Measurements from ENCODE around the gene TRAPPC2B. TPM values are rescaled to one million over a fixed set of nuclear protein-coding genes. Genes with fewer than 3 reads are reported as not detected.

The TRAPPC2B gene
- total RNA-seq, 2 experiments from 2014 or later: 13.2 to 13.6 TPM

DNA sequence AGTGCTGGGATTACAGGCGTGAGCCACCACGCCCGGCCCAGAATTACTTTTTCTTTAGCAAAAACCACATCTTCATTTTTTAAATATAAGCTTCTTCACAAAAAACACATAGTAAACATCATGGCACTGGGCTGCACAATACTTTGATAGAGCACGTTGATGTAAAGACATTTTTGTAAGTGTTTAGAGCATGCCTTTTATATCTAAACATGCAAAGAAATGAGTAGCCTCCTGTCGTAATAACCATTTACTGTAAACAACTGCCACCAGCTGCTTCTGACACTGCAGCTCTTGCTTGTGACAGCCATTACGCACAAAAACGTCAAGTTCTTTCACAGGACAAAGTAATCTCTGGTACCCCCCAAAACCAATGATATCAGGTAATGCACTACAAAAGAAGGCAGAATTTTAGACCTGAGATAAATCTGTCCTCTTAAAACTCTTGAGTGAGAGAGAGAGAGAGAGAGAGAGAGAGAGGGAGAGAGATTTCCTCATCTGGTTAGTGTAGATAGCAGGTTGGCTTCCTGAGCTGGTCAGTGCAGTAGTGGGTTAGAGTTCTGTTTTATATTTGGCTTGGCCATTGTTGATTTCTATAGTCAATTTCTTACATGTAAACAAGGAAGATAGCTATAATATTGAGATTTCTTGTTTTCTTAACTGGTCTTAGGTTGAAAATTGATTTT lies 19.6 kb downstream of the TRAPPC2B start:
- H3K27ac Mint-ChIP-seq: no peak overlapping the region
- peaks cover 28% of the 10 kb centered on the region for H3K9me3 Mint-ChIP-seq
- POLR2A ChIA-PET: no interaction called here
- ATAC-seq (ENCODE audit: low read depth): no peak
- DNase-seq: no peak
- H3K4me3 Mint-ChIP-seq: no peak overlapping the region
- no peaks in the 10 kb centered on the region for H3K4me1 Mint-ChIP-seq
- peaks cover 14% of the 10 kb centered on the region for H3K36me3 Mint-ChIP-seq
- H3K27me3 Mint-ChIP-seq: no peaks in the 10 kb centered on the region

DNA sequence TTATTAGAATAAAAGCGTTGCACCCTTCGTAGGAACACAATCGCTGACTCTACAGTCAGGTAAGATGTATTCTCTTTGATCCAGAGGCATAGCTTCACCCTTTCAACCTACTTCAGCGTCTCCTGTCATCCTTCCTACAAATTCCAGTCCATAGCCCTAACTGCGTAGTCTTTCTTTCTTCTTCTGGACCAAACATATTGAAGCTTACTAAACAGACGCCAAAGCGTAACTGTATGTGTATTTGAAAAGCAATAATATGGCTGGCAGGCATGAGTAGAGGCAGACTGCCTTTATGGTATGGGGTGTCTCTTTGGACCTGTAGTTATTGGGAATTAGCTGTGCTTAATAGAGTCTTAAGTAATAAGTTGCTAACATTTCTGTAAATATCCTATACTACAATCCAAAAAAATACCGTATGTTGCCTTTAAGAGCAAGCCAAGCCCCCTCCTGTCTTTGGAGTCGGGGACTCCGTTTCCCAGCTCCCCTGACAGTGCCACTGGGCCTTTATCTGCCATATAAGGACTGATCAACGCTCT lies 25.9 kb downstream of the TRAPPC2B start:
- Mint-ChIP-seq H3K36me3 (peaks cover 36% of the 10 kb centered on the region), H3K27me3 (no peaks in the 10 kb centered on the region), H3K4me1 (peaks cover 29% of the 10 kb centered on the region), H3K4me3 (peak overlapping the region; percentile 94), H3K27ac (peak overlapping the region; percentile 92), H3K9me3 (peaks cover 18% of the 10 kb centered on the region)
- POLR2A ChIA-PET: interaction anchor here (0.6 to 2.0 kb wide), 10 partner anchors 9 to 433 kb away, joined by 3 to 9 read pairs (median 4); partner anchors contain the start of genes TRAPPC2B, ZNF17, ZNF304 and ZNF547
- DNase-seq (no peak), ATAC-seq (ENCODE audit: low read depth) (no peak)

DNA sequence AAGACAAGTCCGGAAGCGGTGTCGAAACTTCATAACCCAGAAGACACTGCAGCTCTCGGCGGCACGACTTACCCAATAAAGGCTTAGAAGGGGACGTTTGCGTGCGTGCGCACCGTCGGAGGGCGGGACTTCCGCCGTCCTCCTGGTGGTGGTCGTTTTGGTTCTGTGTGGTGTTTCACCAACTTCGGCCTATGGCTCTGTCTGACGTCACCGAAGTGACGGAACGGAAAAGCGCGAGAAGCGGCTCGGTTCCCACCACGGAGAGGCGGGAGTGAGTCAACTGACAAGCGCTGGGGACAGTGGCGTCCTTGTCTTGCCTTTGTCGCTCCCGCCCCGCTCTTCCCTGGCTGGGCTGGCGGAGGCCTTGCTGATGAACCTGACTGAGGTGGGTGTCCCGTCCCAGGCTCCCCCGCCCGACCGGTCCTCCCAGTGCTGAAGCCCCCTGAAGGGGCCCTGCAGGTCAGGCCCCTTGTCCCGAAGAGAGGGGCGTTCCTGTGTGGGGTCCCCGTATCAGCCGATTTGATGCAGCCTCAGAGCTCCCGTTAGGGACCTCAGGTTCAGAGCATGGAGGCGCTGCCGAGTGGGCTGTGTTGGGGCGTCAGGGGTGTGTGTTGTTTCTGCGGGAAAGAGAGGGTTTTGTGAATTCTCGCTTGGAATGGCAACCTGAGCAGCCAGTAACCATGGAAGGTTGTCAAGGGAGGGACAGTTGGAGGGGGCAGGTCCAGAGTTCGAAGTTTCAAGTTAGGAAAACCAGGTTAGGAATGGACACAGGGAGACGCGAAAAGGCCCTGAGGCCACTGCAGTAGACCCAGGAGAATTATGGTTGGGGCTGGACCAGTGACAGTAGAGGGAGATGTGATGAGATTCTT lies 26.6 kb downstream of the TRAPPC2B start, which contains the start of gene ZNF548:
Gene ZNF548, plus strand, starts transcription at position 125 of the 869 bp plus-strand sequence. Its CDS starts 246 bp downstream, at position 371.
- peak within 1 kb of the TSS; percentile 92 for H3K27ac Mint-ChIP-seq
- POLR2A ChIA-PET: interaction anchor here (0.6 to 2.0 kb wide), 11 partner anchors 8 to 432 kb away, joined by 3 to 9 read pairs (median 4); partner anchors contain the start of genes TRAPPC2B, ZNF17, ZNF304 and ZNF547
- peaks cover 44% of the 10 kb centered on the region for H3K36me3 Mint-ChIP-seq
- peak; percentile 99 for ATAC-seq (ENCODE audit: low read depth)
- DNase-seq: peak; percentile 93
- H3K9me3 Mint-ChIP-seq: peaks cover 24% of the 10 kb centered on the region
- peaks cover 32% of the 10 kb centered on the region for H3K4me1 Mint-ChIP-seq
- H3K27me3 Mint-ChIP-seq: no peaks in the 10 kb centered on the region
- peak within 1 kb of the TSS; percentile 94 for H3K4me3 Mint-ChIP-seq

DNA sequence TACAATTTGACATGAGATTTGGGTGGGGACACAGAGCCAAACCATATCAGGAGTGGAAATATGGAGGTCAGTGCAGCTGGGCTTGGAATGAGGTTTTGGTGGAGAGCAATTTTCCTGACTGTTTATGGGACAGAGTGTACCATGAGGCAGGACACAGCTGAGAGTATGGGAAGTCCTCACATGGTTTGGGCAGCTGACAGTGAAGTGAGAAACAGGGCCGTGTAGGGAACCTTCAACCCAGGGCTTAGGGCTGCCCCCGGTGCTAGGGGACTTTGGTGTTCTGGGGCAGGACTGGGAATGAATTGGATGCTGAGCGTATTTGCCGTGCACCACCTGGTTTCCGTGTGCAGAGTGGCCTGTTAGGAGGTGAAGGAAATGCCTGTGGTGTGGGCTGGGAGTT lies 32.4 kb downstream of the TRAPPC2B start:
- Mint-ChIP-seq H3K4me3 (no peak overlapping the region), H3K27ac (no peak overlapping the region)
- POLR2A ChIA-PET: no interaction called here

GRCh38 chr19:57398868-57399267 lies 35.5 kb downstream of the TRAPPC2B start:
- H3K27me3 Mint-ChIP-seq: no peaks in the 10 kb centered on the region
- peaks cover 59% of the 10 kb centered on the region for H3K9me3 Mint-ChIP-seq
- DNase-seq (no peak), ATAC-seq (ENCODE audit: low read depth) (no peak)
- H3K27ac Mint-ChIP-seq: no peak overlapping the region
- peaks cover 83% of the 10 kb centered on the region for H3K36me3 Mint-ChIP-seq
- H3K4me1 Mint-ChIP-seq: peaks cover 7% of the 10 kb centered on the region
- POLR2A ChIA-PET: interaction anchor here (1.4 kb wide), 1 partner anchor 9 kb away, joined by 3 read pairs; the partner anchor contains the start of gene ZNF548
- no peak overlapping the region for H3K4me3 Mint-ChIP-seq

More for the DNA sequence above, 32.4 kb downstream of the TRAPPC2B start:
- ATAC-seq (ENCODE audit: low read depth) (no peak), DNase-seq (no peak)
- Mint-ChIP-seq H3K4me1 (peaks cover 21% of the 10 kb centered on the region), H3K9me3 (peaks cover 55% of the 10 kb centered on the region), H3K27me3 (no peaks in the 10 kb centered on the region), H3K36me3 (peaks cover 94% of the 10 kb centered on the region)

- no peak overlapping the region for H3K27ac Mint-ChIP-seq
- DNase-seq (no peak), ATAC-seq (ENCODE audit: low read depth) (no peak)
- H3K36me3 Mint-ChIP-seq: peaks cover 33% of the 10 kb centered on the region
- H3K4me1 Mint-ChIP-seq: peaks cover 4% of the 10 kb centered on the region
- no peaks in the 10 kb centered on the region for H3K27me3 Mint-ChIP-seq
- H3K4me3 Mint-ChIP-seq: no peak overlapping the region
- H3K9me3 Mint-ChIP-seq: peaks cover 24% of the 10 kb centered on the region
- POLR2A ChIA-PET: interaction anchor here (0.6 kb wide), 1 partner anchor 125 kb away, joined by 3 read pairs; no protein-coding TSS in a partner anchor
Measured at GRCh38 chr19:57403737-57404563, 40.6 kb downstream of the TRAPPC2B start.

DNA sequence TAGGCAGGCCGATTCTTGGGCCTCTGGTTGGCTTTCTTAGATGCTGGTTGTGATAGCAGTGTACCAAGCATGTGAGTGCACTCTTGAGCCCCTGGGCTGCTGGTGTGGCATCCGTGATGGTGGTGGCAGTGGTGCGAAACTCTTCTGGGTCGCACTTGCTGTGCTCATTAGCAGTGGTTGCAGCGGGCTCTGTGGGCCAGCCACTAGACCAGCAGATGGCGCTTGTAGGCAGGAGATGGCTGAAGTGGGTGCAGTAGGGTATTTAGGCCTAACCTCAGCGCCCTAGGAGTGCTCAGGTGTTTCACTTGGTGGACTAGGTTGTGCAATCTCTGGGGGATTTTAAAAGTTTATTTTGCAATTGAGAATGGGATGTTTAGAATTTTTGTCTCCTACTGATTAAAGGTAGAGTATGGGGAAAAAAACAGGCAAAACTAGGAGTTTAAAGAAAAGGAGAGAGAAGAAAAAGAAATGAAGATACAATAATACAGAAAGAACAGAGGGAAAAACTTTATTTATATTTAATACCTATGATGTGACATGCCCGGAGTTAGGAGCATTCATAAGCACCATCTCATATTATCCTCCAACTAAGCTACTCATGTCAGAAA lies 43.3 kb downstream of the TRAPPC2B start:
- H3K36me3 Mint-ChIP-seq: peaks cover 11% of the 10 kb centered on the region
- H3K4me1 Mint-ChIP-seq: peaks cover 12% of the 10 kb centered on the region
- H3K27me3 Mint-ChIP-seq: no peaks in the 10 kb centered on the region
- DNase-seq (peak; percentile 71), ATAC-seq (ENCODE audit: low read depth) (peak; percentile 50)
- POLR2A ChIA-PET: interaction anchor here (0.8 kb wide), 1 partner anchor 321 kb away, joined by 7 read pairs; the partner anchor contains the start of gene ZNF671
- no peak overlapping the region for H3K4me3 Mint-ChIP-seq
- no peak overlapping the region for H3K27ac Mint-ChIP-seq
- H3K9me3 Mint-ChIP-seq: peaks cover 12% of the 10 kb centered on the region

DNA sequence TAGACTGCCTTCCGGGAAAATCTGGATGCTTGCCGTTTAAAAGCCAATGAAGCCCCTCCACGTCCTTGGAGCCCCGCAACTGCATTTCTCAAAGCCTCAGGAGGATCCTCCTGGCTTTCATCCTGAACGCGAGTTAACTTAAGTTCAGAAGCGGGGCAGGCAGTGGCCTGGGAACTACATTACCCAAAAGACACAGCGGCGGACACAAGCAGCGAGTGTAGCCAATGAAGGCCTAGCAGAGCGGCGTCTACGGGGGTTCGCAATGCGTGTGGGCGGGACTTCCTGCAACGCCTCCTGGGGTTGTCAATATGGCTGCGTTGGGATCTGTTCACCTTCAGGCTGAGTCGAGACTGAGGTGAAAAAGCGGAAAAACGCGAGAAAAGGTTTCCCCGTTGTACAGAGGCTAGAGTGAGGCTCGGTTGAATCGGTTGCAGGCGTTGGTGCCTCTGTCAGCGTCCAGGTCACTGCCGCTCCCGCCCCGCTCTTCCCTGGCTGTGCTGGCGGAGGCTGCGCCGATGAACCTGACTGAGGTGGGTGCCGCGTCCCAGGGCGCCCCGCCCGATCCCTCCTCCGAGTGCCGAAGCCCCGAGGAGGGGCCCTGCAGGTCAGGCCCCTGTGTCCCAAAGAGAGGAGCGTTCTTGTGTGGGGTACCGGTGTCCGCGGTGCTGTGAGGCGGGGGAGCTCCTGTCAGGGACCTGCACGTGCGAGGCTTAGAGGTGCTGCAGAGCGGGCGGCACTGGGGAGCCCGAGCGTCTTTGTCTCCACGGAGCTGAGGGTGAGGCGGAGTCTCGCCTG lies 47.7 kb downstream of the TRAPPC2B start, which contains the start of gene ZNF17:
Gene ZNF17, plus strand, starts transcription at position 285 of the 795 bp plus-strand sequence. CDS start 2,455 bp downstream, outside the sequence.
- ATAC-seq (ENCODE audit: low read depth) (peak; percentile 100), DNase-seq (peak; percentile 83)
- Mint-ChIP-seq H3K4me3 (peak within 1 kb of the TSS; percentile 89), H3K4me1 (peaks cover 16% of the 10 kb centered on the region), H3K27ac (peak within 1 kb of the TSS; percentile 75), H3K36me3 (peaks cover 29% of the 10 kb centered on the region), H3K9me3 (peaks cover 13% of the 10 kb centered on the region), H3K27me3 (no peaks in the 10 kb centered on the region)
- POLR2A ChIA-PET: interaction anchor here (1.3 kb wide), 1 partner anchor 21 kb away, joined by 4 read pairs; the partner anchor contains the start of gene ZNF548

Other genes starting within 250 kb of the TRAPPC2B start
- not detected for gene USP29, start 243.6 kb upstream of the TRAPPC2B start, total RNA-seq
- gene ZIM3, start 218.3 kb upstream of the TRAPPC2B start, total RNA-seq: not detected
- gene DUXA, start 196.1 kb upstream of the TRAPPC2B start, total RNA-seq: not detected
- 10 to 100 TPM; 50.7 to 55.9 TPM for gene ZNF264, start 172.1 kb upstream of the TRAPPC2B start, total RNA-seq
- gene AURKC, start 132.5 kb upstream of the TRAPPC2B start, total RNA-seq: 1 to 10 TPM; 1.5 to 2.4 TPM
- gene ZNF805, start 122.9 kb upstream of the TRAPPC2B start, total RNA-seq: 10 to 100 TPM; 14.7 to 15.2 TPM
- 10 to 100 TPM; 58.2 to 67.1 TPM for gene ZNF460, start 83.1 kb upstream of the TRAPPC2B start, total RNA-seq
- 10 to 100 TPM; 11.8 to 12.5 TPM for gene ZNF543, start 43.1 kb upstream of the TRAPPC2B start, total RNA-seq
- 10 to 100 TPM; 15.3 to 15.4 TPM for gene ZNF304, start 12.3 kb upstream of the TRAPPC2B start, total RNA-seq
- 1 to 10 TPM; 6.7 to 7.8 TPM for gene ZNF547, start within 50 bp of the TRAPPC2B start, total RNA-seq
- 10 to 100 TPM; 50.2 to 55.0 TPM for gene ZNF548, start 26.3 kb downstream of the TRAPPC2B start, total RNA-seq
- 10 to 100 TPM; 19.0 to 24.9 TPM for gene ZNF17, start 47.6 kb downstream of the TRAPPC2B start, total RNA-seq
- gene ZNF749, start 71.8 kb downstream of the TRAPPC2B start, total RNA-seq: 10 to 100 TPM; 14.7 to 17.9 TPM
- under 1 TPM; 0.68 to 0.80 TPM for gene VN1R1, start 93.6 kb downstream of the TRAPPC2B start, total RNA-seq
- gene ZNF772, start 114.0 kb downstream of the TRAPPC2B start, total RNA-seq: 10 to 100 TPM; 13.7 to 13.8 TPM
- 10 to 100 TPM; 19.3 to 21.1 TPM for gene ZNF419, start 124.2 kb downstream of the TRAPPC2B start, total RNA-seq
- 10 to 100 TPM; 15.7 to 15.9 TPM for gene ZNF773, start 136.4 kb downstream of the TRAPPC2B start, total RNA-seq
- gene ZNF549, start 163.8 kb downstream of the TRAPPC2B start, total RNA-seq: 10 to 100 TPM; 13.6 to 13.8 TPM
- gene ZNF550, start 196.3 kb downstream of the TRAPPC2B start, total RNA-seq: 10 to 100 TPM; 27.7 to 27.9 TPM
- gene ZNF416, start 215.4 kb downstream of the TRAPPC2B start, total RNA-seq: 10 to 100 TPM in 1 of 2 experiments, 1 to 10 TPM in 1; 10.0 to 10.5 TPM
- gene ZIK1, start 220.6 kb downstream of the TRAPPC2B start, total RNA-seq: 10 to 100 TPM; 17.9 TPM
- 10 to 100 TPM; 14.0 to 14.2 TPM for gene ZNF530, start 236.3 kb downstream of the TRAPPC2B start, total RNA-seq